ENCODE data around the gene ITPRID1.

DNA sequence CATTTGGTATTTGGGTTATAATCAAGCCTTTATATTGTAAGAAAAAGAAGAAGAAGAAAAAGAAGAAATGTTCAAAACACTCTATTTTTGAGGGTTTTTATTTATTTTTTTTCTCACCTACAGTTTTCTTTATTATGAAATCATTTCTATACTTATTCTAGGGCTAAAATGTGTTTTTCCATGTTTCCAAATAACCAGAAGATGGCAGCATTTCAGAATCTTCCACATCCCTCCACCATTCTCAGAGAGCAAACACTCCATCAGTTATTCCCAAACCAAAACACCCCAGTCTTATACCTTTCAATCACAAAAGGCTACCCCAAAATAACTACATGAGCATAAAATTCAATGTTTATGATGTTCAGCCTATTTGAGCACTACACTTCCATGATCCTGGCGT, 134.4 kb downstream of the ITPRID1 start:
- TF ChIP-seq CTCF (conservative IDR thresholded peaks at IDR 0.05; ENCODE audit: low read length) (peak; percentile 26), EZH2phosphoT487 (IDR thresholded peaks at IDR 0.05; ENCODE audit: borderline replicate concordance) (no peak)
